Measurements from ENCODE around the gene EMP2. TPM values are rescaled to one million over a fixed set of nuclear protein-coding genes. Genes with fewer than 3 reads are reported as not detected.

Gene EMP2
- total RNA-seq, 1 donor from 2014 or later, result 518 TPM

DNA sequence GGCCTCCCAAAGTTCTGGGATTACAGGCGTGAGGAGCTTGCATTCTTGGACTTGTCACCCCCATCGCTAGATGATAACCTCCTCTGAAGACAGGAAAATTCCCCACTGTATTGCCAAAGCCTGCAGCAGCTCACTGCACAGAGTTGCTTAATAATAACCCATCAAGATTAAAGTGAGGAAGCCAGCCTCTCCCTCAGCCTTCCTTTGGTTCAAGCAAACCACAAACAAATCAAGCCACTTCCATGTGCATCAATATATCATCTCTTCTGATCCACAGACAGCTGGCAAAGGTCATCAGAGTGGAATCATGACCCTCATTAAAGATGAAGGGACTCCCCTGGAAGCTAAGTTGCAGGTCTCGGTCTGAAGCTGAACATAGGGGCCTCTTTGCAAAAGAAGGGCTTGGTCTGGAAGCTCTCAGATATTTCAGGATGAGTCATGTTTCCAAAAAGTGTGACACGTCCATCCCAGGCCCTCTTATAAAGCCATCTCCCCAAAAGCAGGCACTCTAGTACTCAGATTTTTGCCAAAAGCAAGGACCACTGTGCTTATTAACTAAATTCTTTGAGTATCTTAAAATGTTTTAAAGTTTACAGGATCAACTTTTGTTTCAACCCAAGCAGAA is 4.8 kb downstream of the EMP2 start:
- H3K4me1 ChIP-seq, result peaks cover 64% of the 10 kb centered on the region
- H3K27ac ChIP-seq, result peak overlapping the region; percentile 99
- intact Hi-C loops (cut with DNase I), result no loop called here
- peak overlapping the region; percentile 89 for H3K4me3 ChIP-seq
- no peak for DNase-seq
- H3K9me3 ChIP-seq, result no peaks in the 10 kb centered on the region
- H3K27me3 ChIP-seq (ENCODE audit: low read depth), result peaks cover 6% of the 10 kb centered on the region
- TF ChIP-seq, protein P1, sequence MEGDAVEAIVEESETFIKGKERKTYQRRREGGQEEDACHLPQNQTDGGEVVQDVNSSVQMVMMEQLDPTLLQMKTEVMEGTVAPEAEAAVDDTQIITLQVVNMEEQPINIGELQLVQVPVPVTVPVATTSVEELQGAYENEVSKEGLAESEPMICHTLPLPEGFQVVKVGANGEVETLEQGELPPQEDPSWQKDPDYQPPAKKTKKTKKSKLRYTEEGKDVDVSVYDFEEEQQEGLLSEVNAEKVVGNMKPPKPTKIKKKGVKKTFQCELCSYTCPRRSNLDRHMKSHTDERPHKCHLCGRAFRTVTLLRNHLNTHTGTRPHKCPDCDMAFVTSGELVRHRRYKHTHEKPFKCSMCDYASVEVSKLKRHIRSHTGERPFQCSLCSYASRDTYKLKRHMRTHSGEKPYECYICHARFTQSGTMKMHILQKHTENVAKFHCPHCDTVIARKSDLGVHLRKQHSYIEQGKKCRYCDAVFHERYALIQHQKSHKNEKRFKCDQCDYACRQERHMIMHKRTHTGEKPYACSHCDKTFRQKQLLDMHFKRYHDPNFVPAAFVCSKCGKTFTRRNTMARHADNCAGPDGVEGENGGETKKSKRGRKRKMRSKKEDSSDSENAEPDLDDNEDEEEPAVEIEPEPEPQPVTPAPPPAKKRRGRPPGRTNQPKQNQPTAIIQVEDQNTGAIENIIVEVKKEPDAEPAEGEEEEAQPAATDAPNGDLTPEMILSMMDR (IDR thresholded peaks at IDR 0.05), result no peak
- H3K36me3 ChIP-seq, result peaks cover 15% of the 10 kb centered on the region
- ATAC-seq, result no peak

DNA sequence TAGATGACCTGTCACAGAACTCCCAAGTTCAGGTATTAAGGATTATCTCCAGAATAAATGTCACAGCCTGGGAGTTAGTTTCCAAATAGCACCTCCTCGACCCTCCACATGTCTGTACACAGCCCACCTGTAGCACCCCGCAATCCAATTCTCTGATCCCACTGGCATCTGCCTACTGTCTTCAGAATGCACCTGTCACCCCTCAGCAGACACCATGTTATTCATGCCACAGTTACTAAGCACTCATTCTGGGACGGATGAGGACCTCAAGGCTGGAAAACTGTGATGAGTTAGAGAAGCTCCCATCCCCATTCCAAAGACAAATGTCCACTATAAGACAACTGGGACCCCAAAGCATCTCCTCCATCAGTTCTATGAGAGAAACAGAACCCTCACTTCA is 7.8 kb downstream of the EMP2 start:
- peaks cover 16% of the 10 kb centered on the region for H3K36me3 ChIP-seq
- peak overlapping the region; percentile 3 for H3K4me3 ChIP-seq
- intact Hi-C loops (cut with DNase I), result no loop called here
- no peak for DNase-seq
- H3K9me3 ChIP-seq, result no peaks in the 10 kb centered on the region
- peaks cover 67% of the 10 kb centered on the region for H3K4me1 ChIP-seq
- H3K27me3 ChIP-seq (ENCODE audit: low read depth), result no peaks in the 10 kb centered on the region
- H3K27ac ChIP-seq, result peak overlapping the region; percentile 99
- TF ChIP-seq, protein P1 (IDR thresholded peaks at IDR 0.05), result no peak
- ATAC-seq, result no peak

DNA sequence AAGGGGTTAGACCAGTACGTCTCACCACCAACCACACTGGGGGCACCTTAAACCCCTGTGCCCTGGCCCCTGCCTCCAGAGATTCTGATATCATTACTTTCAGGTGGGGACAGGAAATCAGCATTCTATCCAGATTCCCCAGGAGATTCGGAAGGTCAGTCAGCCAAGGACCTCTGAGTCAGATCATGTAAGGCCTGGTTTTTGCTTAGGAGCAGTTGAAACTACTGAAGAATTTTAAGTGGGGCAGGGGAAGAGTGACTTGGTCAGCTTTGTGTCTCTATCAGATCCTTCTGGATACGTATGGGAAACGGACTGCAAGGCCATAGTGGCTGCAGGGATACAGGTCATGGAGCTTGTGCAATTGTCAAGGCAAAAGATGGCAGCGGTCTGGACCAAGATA is 9.0 kb downstream of the EMP2 start:
- Histone ChIP-seq H3K27ac (peak overlapping the region; percentile 99), H3K4me3 (no peak overlapping the region), H3K36me3 (peaks cover 26% of the 10 kb centered on the region), H3K27me3 (ENCODE audit: low read depth) (no peaks in the 10 kb centered on the region), H3K4me1 (peaks cover 58% of the 10 kb centered on the region), H3K9me3 (no peaks in the 10 kb centered on the region)
- intact Hi-C loops (cut with DNase I), result no loop called here
- ATAC-seq (no peak), DNase-seq (no peak)
- TF ChIP-seq, protein P1 (IDR thresholded peaks at IDR 0.05), result no peak

DNA sequence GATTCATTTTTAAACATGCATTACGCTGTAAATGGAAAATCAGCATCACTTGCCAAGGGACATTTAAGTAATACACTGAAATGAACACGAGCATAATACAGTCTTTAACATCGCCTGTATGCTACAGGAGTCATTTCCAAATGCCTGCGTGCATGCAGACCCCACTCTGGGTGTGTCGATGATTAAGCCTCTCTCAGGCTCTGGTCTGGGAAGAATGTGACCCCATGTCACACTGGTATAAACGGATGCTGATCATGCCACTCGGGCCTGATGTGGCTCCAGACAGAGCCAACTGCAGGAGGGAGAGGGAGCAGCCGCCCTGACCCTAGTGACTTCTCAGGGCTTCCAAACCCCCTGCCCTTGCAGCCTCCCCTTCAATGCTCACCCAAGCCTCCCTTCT is 10.8 kb downstream of the EMP2 start:
- Histone ChIP-seq H3K36me3 (peaks cover 24% of the 10 kb centered on the region), H3K4me3 (no peak overlapping the region), H3K4me1 (peaks cover 51% of the 10 kb centered on the region), H3K9me3 (no peaks in the 10 kb centered on the region), H3K27ac (peak overlapping the region; percentile 70), H3K27me3 (ENCODE audit: low read depth) (no peaks in the 10 kb centered on the region)
- TF ChIP-seq, protein P1 (IDR thresholded peaks at IDR 0.05), result no peak
- intact Hi-C loops (cut with DNase I), result no loop called here
- DNase-seq (no peak), ATAC-seq (peak in 1 of 2 donors; percentile 25)

DNA sequence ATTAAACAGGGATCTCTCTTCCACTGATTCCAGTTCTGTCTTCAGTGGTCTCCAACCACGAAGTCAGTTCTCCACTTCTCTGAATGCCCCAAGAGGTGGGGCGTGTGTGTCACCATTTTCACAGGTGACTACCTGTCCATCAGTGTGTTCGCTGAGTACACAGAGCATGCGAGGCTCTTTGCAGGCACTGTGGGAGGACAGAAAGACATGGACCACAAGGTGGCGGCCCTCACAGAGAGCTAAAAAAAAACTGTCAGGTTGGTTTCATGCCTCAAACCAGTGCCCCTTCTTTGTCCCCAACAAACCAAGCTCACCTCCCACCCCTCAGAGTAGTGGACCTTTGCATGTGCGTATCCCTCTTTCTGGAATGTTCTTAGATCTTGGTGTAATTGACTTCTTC is 13.8 kb downstream of the EMP2 start:
- ATAC-seq (no peak), DNase-seq (no peak)
- TF ChIP-seq, protein P1 (IDR thresholded peaks at IDR 0.05), result no peak
- intact Hi-C loops (cut with DNase I), result no loop called here
- Histone ChIP-seq H3K4me1 (peaks cover 59% of the 10 kb centered on the region), H3K4me3 (no peak overlapping the region), H3K27me3 (ENCODE audit: low read depth) (no peaks in the 10 kb centered on the region), H3K27ac (no peak overlapping the region), H3K36me3 (peaks cover 17% of the 10 kb centered on the region), H3K9me3 (no peaks in the 10 kb centered on the region)

Measured in lower lobe of right lung (tissue), 2 donors.